ENCODE data around the gene XAB2.
A peak's percentile ranks its signal among the peaks of the same experiment; 100 is the strongest.

XAB2 gene

DNA sequence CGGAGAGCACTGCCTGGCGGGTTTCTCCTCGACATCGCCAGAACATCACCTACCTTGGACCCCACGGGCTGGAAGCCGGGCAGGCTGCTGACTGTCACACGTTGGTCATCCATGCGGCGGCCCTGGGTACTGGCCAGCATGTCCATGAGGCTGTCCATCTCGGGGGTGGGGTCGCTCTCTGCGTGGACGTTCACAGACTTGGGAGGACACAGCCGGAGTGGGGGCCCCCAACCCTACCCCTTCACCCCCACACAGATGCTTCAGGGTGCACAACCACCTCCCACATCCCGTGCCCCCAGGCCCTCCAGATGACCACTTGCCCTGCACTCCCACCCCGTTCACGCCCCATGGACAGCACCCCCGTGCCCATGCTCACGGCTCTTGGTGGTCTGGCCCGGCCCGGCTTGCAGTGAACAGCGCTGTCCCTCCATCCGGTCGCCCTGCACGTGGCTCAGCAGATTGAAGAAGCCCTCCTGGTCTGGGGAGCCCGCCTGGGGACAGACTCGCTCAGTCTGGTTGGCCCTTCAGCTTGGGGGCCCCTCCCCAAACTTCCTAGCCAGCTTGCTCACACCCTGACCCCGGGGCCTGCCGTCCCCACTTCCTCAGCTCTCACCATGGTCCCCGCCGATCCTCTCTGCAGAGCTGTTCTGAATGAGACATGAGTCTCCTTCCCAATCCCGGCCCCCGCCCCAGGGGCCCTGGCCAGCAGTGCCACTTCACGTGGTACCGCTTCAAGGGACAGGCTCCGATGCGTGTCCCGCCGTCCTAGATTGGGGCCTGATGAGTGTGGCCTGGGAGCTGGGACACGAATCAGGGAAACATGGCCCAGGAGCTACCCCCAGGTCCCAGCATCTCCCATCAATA, 3.2 kb upstream of the XAB2 start:
- no peak overlapping the region for H3K27ac ChIP-seq
- no peak for DNase-seq (ENCODE audit: low read depth, low spot score)
- H3K4me3 ChIP-seq = no peak overlapping the region
- no peaks in the 10 kb centered on the region for H3K9me3 ChIP-seq (ENCODE audit: low read depth, low read length)
- TF ChIP-seq POLR2AphosphoS5 (IDR thresholded peaks at IDR 0.05; ENCODE audit: borderline replicate concordance, low read depth, low read length) (no peak), EZH2 (IDR thresholded peaks at IDR 0.05) (no peak), FOXP2 (optimal IDR thresholded peaks at IDR 0.05; ENCODE audit: control extremely low read depth, extremely low read length, insufficient read depth) (no peak)
- H3K9ac ChIP-seq (ENCODE audit: insufficient read length) = no peak overlapping the region
- H3K36me3 ChIP-seq (ENCODE audit: insufficient read depth, low read length) = no peaks in the 10 kb centered on the region

DNA sequence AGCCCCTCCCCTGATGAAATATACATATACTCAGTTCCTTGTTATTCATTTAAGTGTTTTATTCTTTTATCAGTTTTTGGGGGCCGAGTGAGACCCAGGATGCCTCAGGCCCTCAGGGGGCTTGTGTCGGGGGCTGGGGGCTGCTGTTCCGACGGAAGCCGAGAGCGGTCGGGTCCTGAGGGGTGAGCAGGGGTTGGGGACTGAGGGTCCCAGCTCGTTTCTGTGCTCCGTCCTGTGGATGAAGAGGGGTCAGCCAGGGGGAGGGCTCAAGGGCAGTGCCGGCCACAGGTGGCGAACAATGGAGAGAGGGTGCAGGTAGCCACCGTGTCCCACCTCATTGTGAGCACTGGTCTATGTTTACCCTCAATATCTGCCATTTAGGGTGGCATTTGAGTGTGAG, 2.2 kb upstream of the XAB2 start:
- no peak overlapping the region for H3K27ac ChIP-seq
- no peaks in the 10 kb centered on the region for H3K9me3 ChIP-seq (ENCODE audit: low read depth, low read length)
- no peak overlapping the region for H3K4me3 ChIP-seq
- H3K36me3 ChIP-seq (ENCODE audit: insufficient read depth, low read length) = no peaks in the 10 kb centered on the region; the same call in 1 of the 2 replicates
- no peak overlapping the region for H3K9ac ChIP-seq (ENCODE audit: insufficient read length)
- no peak for DNase-seq (ENCODE audit: low read depth, low spot score)
- TF ChIP-seq FOXP2 (optimal IDR thresholded peaks at IDR 0.05; ENCODE audit: control extremely low read depth, extremely low read length, insufficient read depth) (no peak), EZH2 (IDR thresholded peaks at IDR 0.05) (no peak), POLR2AphosphoS5 (IDR thresholded peaks at IDR 0.05; ENCODE audit: borderline replicate concordance, low read depth, low read length) (no peak)

DNA sequence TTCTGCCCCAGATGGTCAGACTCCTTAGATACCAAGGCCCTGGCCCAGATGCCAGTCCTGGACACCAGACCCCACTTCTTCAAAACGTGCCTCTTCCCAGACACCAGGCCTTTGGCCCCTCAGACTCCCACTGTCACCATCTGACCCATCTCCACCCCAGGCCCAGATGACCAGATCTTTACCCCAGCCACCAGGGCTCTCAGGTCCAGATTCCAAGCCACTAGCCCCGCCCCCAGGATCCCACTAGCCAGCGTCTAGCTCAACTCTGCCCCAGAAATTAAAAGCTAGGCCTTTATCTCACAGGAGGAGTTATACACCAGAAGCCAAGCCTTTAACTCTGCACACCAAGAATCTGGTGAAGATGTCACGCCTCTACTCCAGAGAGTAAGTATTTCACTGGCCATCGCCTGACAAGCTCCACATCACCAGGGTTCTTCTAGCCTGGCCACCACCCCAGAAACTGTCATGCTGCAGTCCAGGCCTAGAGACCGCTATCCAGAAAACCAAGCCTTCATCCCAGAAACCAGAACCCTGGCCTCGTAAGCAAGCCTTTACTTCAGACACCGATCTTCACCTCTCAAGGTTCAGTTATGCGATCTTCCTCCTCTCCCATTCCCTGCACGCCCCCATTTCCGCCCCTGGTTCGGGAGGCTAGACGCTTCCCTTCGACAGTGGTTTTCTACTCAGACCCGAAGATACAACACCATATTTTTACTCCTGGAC, 595 bp downstream of the XAB2 start:
- no peaks in the 10 kb centered on the region; the same call in 1 of the 2 replicates for H3K36me3 ChIP-seq (ENCODE audit: insufficient read depth, low read length)
- H3K27ac ChIP-seq = peak overlapping the region; percentile 33; the same call in 1 of the 2 replicates
- H3K9ac ChIP-seq (ENCODE audit: insufficient read length) = peak overlapping the region; percentile 91
- no peak for DNase-seq (ENCODE audit: low read depth, low spot score)
- TF ChIP-seq FOXP2 (optimal IDR thresholded peaks at IDR 0.05; ENCODE audit: control extremely low read depth, extremely low read length, insufficient read depth) = no peak
- TF ChIP-seq POLR2AphosphoS5 (IDR thresholded peaks at IDR 0.05; ENCODE audit: borderline replicate concordance, low read depth, low read length) = no peak
- no peak for TF ChIP-seq EZH2 (IDR thresholded peaks at IDR 0.05)
- no peaks in the 10 kb centered on the region for H3K9me3 ChIP-seq (ENCODE audit: low read depth, low read length)
- H3K4me3 ChIP-seq = peak overlapping the region; percentile 95

DNA sequence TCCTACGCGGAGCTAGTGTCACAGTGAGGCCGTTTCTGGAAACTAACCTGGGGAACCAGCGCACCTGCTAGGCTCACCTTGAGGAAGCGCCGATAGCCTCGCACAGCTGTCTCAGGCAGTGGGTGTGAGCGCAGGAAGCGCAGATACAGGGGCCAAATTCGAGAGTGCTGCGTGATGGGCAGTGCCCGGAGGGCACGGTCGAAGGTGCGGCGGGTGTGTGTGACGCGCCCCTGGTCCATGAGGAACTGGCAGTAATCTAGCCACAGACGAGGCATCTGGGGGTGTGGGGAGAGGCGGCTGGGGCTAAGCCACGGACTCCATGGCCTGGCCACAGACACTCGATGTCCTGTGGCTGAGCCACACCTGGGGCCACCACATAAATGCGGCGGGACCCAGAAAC, 2.2 kb downstream of the XAB2 start:
- no peak overlapping the region for H3K9ac ChIP-seq (ENCODE audit: insufficient read length)
- peaks cover 5% of the 10 kb centered on the region; the same call in 1 of the 2 replicates for H3K36me3 ChIP-seq (ENCODE audit: insufficient read depth, low read length)
- no peak overlapping the region for H3K27ac ChIP-seq
- DNase-seq (ENCODE audit: low read depth, low spot score) = no peak
- H3K4me3 ChIP-seq = no peak overlapping the region
- TF ChIP-seq FOXP2 (optimal IDR thresholded peaks at IDR 0.05; ENCODE audit: control extremely low read depth, extremely low read length, insufficient read depth) (no peak), EZH2 (IDR thresholded peaks at IDR 0.05) (no peak), POLR2AphosphoS5 (IDR thresholded peaks at IDR 0.05; ENCODE audit: borderline replicate concordance, low read depth, low read length) (no peak)
- H3K9me3 ChIP-seq (ENCODE audit: low read depth, low read length) = no peaks in the 10 kb centered on the region

DNA sequence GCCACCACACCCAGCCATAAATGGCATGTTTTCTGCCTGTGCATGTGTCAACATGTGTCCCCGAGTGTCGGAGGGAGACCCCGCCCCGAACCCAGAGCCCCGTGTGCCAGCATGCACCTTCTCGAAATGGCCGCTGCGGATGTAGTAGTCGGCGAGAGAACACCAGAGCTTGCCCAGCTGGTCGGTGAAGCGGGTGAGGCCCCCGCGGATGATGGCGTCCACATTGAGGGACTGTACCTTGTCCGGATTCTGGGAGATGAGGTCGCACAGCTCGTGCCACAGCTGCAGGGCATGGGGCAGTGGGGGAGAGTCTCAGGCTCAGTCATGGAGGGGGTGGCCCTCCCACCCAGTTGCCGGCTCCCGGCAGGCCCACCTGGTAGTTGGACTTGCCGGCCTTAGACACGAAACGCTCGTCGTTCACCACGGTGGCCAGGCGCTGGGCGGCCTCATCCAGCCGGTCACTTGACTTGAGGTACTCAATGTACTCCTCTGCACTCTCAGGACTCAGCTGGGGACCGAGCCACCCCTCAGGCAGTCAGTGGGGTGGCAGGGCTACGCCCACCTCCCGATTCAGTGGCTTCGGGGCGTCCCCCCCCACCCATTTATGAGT, 3.5 kb downstream of the XAB2 start:
- Histone ChIP-seq H3K9ac (ENCODE audit: insufficient read length) (no peak overlapping the region), H3K36me3 (ENCODE audit: insufficient read depth, low read length) (peaks cover 5% of the 10 kb centered on the region; the same call in 1 of the 2 replicates), H3K27ac (no peak overlapping the region), H3K9me3 (ENCODE audit: low read depth, low read length) (no peaks in the 10 kb centered on the region), H3K4me3 (no peak overlapping the region)
- no peak for TF ChIP-seq FOXP2 (optimal IDR thresholded peaks at IDR 0.05; ENCODE audit: control extremely low read depth, extremely low read length, insufficient read depth)
- no peak for TF ChIP-seq POLR2AphosphoS5 (IDR thresholded peaks at IDR 0.05; ENCODE audit: borderline replicate concordance, low read depth, low read length)
- TF ChIP-seq EZH2 (IDR thresholded peaks at IDR 0.05) = no peak
- DNase-seq (ENCODE audit: low read depth, low spot score) = no peak

DNA sequence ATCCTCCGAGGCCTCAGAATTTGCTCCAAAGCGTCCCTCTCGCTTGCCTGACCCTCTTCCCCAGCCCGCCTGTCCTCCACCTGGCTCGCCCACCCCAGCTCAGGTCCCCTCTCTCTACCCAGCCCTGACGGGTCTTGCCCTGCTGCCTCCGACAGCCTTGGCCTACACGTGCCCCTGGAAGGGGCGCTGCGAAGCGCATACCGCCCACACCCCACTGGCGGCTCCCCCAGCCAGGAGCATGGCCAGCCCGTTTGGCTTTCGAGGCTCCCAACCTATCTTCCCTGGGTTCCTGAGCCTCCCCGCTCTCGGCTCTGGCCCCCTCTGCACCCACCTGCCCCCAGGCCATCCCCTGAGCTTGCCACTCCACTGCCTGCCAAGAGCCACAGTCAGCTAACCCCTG, 4.5 kb downstream of the XAB2 start:
- Histone ChIP-seq H3K9me3 (ENCODE audit: low read depth, low read length) (no peaks in the 10 kb centered on the region), H3K27ac (no peak overlapping the region), H3K9ac (ENCODE audit: insufficient read length) (no peak overlapping the region), H3K36me3 (ENCODE audit: insufficient read depth, low read length) (peaks cover 12% of the 10 kb centered on the region; the same call in 1 of the 2 replicates), H3K4me3 (no peak overlapping the region)
- DNase-seq (ENCODE audit: low read depth, low spot score) = no peak
- TF ChIP-seq EZH2 (IDR thresholded peaks at IDR 0.05) (no peak), FOXP2 (optimal IDR thresholded peaks at IDR 0.05; ENCODE audit: control extremely low read depth, extremely low read length, insufficient read depth) (no peak), POLR2AphosphoS5 (IDR thresholded peaks at IDR 0.05; ENCODE audit: borderline replicate concordance, low read depth, low read length) (no peak)

DNA sequence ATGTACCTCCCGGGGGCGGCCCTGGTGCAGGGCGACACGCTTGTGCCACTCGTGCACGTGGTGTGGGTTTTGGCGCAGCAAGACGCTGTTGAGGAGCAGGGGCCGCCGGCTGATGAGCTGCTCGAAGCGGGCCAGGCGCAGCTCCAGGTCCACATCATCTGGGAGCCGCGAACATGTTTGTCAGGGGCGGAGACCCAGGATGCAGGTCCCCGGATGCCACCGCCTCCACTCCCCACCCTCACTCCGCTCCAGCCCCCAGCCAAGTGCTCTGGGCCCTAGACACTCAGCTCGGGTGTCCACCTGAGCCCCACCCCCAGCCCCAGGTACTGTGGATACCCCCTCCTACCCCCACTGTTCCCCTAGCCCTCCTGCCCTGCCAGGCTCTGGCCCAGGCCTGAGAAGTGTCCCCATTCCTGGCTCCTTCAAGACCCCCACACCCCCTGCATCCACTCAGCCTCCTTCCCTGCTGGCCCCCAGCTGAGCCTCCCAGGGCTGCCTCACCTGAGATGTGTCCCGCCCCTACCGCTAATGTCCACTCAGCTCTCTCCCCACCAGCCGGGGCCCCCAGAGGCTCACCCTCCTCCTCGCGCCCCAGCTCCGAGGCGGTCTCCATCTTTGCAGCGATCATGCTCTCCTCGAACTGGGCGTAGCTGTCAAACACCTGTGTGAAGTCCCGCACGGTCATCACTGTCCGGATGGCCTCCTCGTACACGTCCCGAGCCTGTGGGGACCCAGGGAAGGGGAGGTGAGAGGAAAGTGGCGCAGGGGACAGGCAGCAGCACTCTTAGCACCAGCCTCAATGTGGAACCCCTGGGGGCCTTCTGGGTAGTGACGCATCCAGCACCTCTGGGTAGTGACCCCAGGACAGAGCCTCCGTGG, 5.4 kb downstream of the XAB2 start:
- no peaks in the 10 kb centered on the region for H3K9me3 ChIP-seq (ENCODE audit: low read depth, low read length)
- DNase-seq (ENCODE audit: low read depth, low spot score) = no peak
- TF ChIP-seq POLR2AphosphoS5 (IDR thresholded peaks at IDR 0.05; ENCODE audit: borderline replicate concordance, low read depth, low read length) (no peak; the same call in 1 of the 2 replicates), EZH2 (IDR thresholded peaks at IDR 0.05) (no peak), FOXP2 (optimal IDR thresholded peaks at IDR 0.05; ENCODE audit: control extremely low read depth, extremely low read length, insufficient read depth) (no peak)
- no peak overlapping the region for H3K27ac ChIP-seq
- H3K36me3 ChIP-seq (ENCODE audit: insufficient read depth, low read length) = peaks cover 15% of the 10 kb centered on the region; the same call in 1 of the 2 replicates
- H3K4me3 ChIP-seq = no peak overlapping the region
- H3K9ac ChIP-seq (ENCODE audit: insufficient read length) = no peak overlapping the region
